Stomach (tissue), 9 donors: Measurements from ENCODE around the gene PP2D1. TPM values are rescaled to one million over a fixed set of nuclear protein-coding genes. Genes with fewer than 3 reads are reported as not detected.

Source experiments
- DNase-seq, 2 donors: peaks; one replicate each; pipeline versions ENCODE4 v3.0.0 to v3.0.0-alpha.2; 2013 to 2019
- H3K27ac ChIP-seq, 5 donors: fragments of 200-600 bp in 4 of 5; sonication (generic) in 4 of 5; one replicate each; pipeline ENCODE4 v1.5.1; 2013 to 2019; ENCODE audit warnings: mild to moderate bottlenecking in 1 of 5, moderate library complexity in 1 of 5
- H3K27me3 ChIP-seq, 3 donors: fragments of 200-600 bp; sonication (generic); one replicate each; pipeline ENCODE4 v1.5.1; 2017 to 2019; ENCODE audit warnings: mixed run types in 1 of 3
- H3K36me3 ChIP-seq, 4 donors: fragments of 200-600 bp; sonication (generic); 1 replicate in 3 of 4; 2 replicates in 1 of 4; pipeline ENCODE4 v1.5.1; 2016 to 2019
- H3K4me1 ChIP-seq, 4 donors: fragments of 200-600 bp; sonication (generic); one replicate each; pipeline ENCODE4 v1.5.1; 2016 to 2019
- H3K4me3 ChIP-seq, 4 donors: fragments of 200-600 bp; sonication (generic) in 3 of 4; one replicate each; pipeline ENCODE4 v1.5.1; 2016 to 2019; ENCODE audit warnings: mild to moderate bottlenecking in 1 of 4
- H3K9me3 ChIP-seq, 4 donors: fragments of 200-600 bp; sonication (generic); one replicate each; pipeline ENCODE4 v1.5.1; 2016 to 2019
- CTCF ChIP-seq, 7 experiments: fragments of 450-650 bp in 4 of 7; fragments of 200-600 bp in 3 of 7; sonication (generic) in 3 of 7; IDR thresholded peaks; one replicate each; pipeline ENCODE4 v1.5.1; 2016 to 2019; ENCODE audit warnings: antibody characterized with exemption in 7 of 7, control low read depth in 2 of 7, mild to moderate bottlenecking in 1 of 7
- EP300 ChIP-seq: sonication (generic); formaldehyde crosslinking; IDR thresholded peaks from one replicate; pipeline ENCODE4 v1.6.1; 2017; ENCODE audit warnings: antibody characterized with exemption
- POLR2A ChIP-seq, 4 donors: fragments of 450-650 bp; IDR thresholded peaks; one replicate each; pipeline ENCODE4 v1.6.1; 2016; ENCODE audit warnings: antibody characterized with exemption in 4 of 4, control low read depth in 2 of 4, mild to moderate bottlenecking in 1 of 4, moderate library complexity in 1 of 4
- POLR2AphosphoS5 ChIP-seq, 3 donors: sonication (generic); formaldehyde crosslinking; IDR thresholded peaks; one replicate each; pipeline ENCODE4 v1.6.1; 2016; ENCODE audit warnings: antibody characterized with exemption in 3 of 3
- WGBS, 5 donors: extraction: QIAGEN DNeasy Blood & Tissue Kit in 3 of 5; methylation state at CpG; one replicate each; pipeline versions ENCODE4 v1.1.5 to v1.1.7; 2013 to 2018; 5-methylcytosine and 5-hydroxymethylcytosine counted together
- intact Hi-C: fragments of 100-400 bp; cut with DNase I; formaldehyde crosslinking; loops from one replicate; pipeline ENCODE4 v1.15.1; 2023; ENCODE audit warnings: low total_unique reads
- polyA plus RNA-seq, 3 donors: library from polyadenylated mRNA; stranded (reverse); fragments of 200-250 nt; gene quantifications; one replicate each; pipeline ENCODE4 v1.2.3, GENCODE V29; 2013
- total RNA-seq, 5 donors: library from RNA; depleted of rRNA; stranded (reverse); fragments of >200 nt; gene quantifications; one replicate each; pipeline versions ENCODE4 v1.1.0 to v1.2.3, GENCODE V29; 2014 to 2016
- donor health status: healthy with polysubstance abuse.
- donor health status: Bipolar disorder and iron deficiency.
- donor health status: healthy.

The PP2D1 gene
- total and polyA plus RNA-seq, 8 donors: not detected

- TF ChIP-seq EP300 (no peak), POLR2AphosphoS5 (IDR thresholded peaks at IDR 0.05) (peak in 2 of 3 donors; percentile 58 to 69), POLR2A (IDR thresholded peaks at IDR 0.05) (no peak), CTCF (IDR thresholded peaks at IDR 0.05) (no peak)
- DNase-seq: peak; percentile 87 to 91
- WGBS, 5 donors: 0 to 1% (median 0%) methylated on average over 17 to 28 of the region's 28 CpGs
- no peaks in the 10 kb centered on the region for H3K27me3 ChIP-seq
- H3K9me3 ChIP-seq: no peaks in the 10 kb centered on the region
- intact Hi-C loops: no loop called here
- H3K27ac ChIP-seq: peak overlapping the region; percentile 97 to 99 (median 98)
- peaks cover 43 to 63% (median 51%) of the 10 kb centered on the region in 4 donors for H3K4me1 ChIP-seq
- H3K36me3 ChIP-seq: no peaks in the 10 kb centered on the region
- peak overlapping the region; percentile 75 to 95 (median 78) for H3K4me3 ChIP-seq
These were observed 29.2 kb upstream of the PP2D1 start for GRCh38 chr3:20041197-20041780.

- Histone ChIP-seq H3K4me1 (peaks cover 43 to 60% (median 48%) of the 10 kb centered on the region in 4 donors), H3K27ac (peak overlapping the region; percentile 97 to 99 (median 98)), H3K9me3 (no peaks in the 10 kb centered on the region), H3K27me3 (no peaks in the 10 kb centered on the region), H3K4me3 (peak overlapping the region; percentile 75 to 95 (median 78)), H3K36me3 (no peaks in the 10 kb centered on the region)
- intact Hi-C loops: no loop called here
- 0 to 1% (median 1%) methylated on average over 19 to 63 of the region's 64 CpGs for WGBS, 5 donors
- DNase-seq: peak; percentile 75 to 93
- TF ChIP-seq EP300: no peak
- peak in 2 of 3 donors; percentile 46 to 53 for TF ChIP-seq POLR2AphosphoS5 (IDR thresholded peaks at IDR 0.05)
- TF ChIP-seq POLR2A (IDR thresholded peaks at IDR 0.05): no peak
- no peak for TF ChIP-seq CTCF (IDR thresholded peaks at IDR 0.05)
These were observed 28.6 kb upstream of the PP2D1 start for GRCh38 chr3:20040548-20041196.

GRCh38 chr3:20039765-20040547, 27.9 kb upstream of the PP2D1 start, which contains the start of gene KAT2B:
KAT2B (plus strand) TSS chr3:20040446; CDS start chr3:20040478, 32 bp downstream.
- intact Hi-C loops: no loop called here

More at GRCh38 chr3:20039765-20040547, 27.9 kb upstream of the PP2D1 start, which contains the start of gene KAT2B:
- H3K4me3 ChIP-seq: peak within 1 kb of the TSS; percentile 75 to 95 (median 78)
- no peaks in the 10 kb centered on the region for H3K27me3 ChIP-seq
- H3K9me3 ChIP-seq: no peaks in the 10 kb centered on the region
- no peaks in the 10 kb centered on the region for H3K36me3 ChIP-seq
- peak within 1 kb of the TSS; percentile 97 to 99 (median 98) for H3K27ac ChIP-seq
- H3K4me1 ChIP-seq: peaks cover 43 to 54% (median 46%) of the 10 kb centered on the region in 4 donors
- 0 to 1% (median 0%) methylated on average over 14 to 58 of the region's 75 CpGs for WGBS, 5 donors
- peak; percentile 73 to 95 for DNase-seq
- peak in 1 of 4 donors; percentile 25 for TF ChIP-seq POLR2A (IDR thresholded peaks at IDR 0.05)
- peak in 2 of 3 donors; percentile 53 to 66 for TF ChIP-seq POLR2AphosphoS5 (IDR thresholded peaks at IDR 0.05)
- no peak for TF ChIP-seq EP300
- peak in 5 of 7 experiments; percentile 55 to 85 (median 73) for TF ChIP-seq CTCF (IDR thresholded peaks at IDR 0.05)
